NCI-H510A (cell line): ENCODE measurements around the gene DES.

Experiments
- DNase-seq: peaks from one replicate; lab custom pipeline; 2025; lab: John Stamatoyannopoulos, UW

DES gene

DNA sequence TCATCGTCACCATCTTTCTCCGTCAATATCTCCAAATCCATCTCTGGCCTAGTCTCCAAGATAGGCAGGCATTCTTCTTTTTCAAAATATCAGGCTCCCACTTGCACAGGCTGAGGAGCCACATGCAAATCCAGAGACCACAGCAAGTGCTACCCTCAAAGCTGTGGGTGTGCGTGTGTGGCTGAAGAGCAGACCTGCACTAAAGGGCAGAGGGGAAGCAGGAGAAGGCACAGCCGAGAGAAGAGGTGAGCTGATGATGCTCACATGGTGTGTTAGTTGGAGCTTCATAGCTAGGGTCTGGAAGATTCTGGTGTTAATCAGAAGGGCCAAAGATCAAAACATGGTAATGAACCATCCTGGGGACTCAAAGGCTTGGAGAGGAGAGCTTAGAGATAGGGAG is 20.3 kb downstream of the DES start:
- DNase-seq, result no peak

DNA sequence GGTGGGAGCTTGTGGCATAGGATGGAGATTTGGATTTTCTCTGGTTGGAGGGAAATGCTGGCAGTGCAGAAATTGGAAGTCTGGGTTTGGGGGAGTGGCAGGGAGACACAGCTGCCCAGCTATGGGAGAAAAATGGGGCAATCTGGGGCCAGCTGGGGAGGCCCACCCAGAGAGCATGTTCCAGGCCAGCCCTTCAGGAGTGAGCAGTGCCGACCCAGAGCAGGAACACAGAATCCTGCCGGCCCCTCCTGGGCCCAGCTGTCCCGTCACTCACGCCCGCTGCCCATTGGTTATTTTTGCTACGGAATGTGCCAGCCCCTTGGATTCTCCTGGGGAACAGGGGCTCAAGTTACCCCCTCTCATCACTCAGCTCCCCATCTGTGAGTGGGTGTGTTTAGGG is 21.3 kb downstream of the DES start:
- no peak for DNase-seq

DNA sequence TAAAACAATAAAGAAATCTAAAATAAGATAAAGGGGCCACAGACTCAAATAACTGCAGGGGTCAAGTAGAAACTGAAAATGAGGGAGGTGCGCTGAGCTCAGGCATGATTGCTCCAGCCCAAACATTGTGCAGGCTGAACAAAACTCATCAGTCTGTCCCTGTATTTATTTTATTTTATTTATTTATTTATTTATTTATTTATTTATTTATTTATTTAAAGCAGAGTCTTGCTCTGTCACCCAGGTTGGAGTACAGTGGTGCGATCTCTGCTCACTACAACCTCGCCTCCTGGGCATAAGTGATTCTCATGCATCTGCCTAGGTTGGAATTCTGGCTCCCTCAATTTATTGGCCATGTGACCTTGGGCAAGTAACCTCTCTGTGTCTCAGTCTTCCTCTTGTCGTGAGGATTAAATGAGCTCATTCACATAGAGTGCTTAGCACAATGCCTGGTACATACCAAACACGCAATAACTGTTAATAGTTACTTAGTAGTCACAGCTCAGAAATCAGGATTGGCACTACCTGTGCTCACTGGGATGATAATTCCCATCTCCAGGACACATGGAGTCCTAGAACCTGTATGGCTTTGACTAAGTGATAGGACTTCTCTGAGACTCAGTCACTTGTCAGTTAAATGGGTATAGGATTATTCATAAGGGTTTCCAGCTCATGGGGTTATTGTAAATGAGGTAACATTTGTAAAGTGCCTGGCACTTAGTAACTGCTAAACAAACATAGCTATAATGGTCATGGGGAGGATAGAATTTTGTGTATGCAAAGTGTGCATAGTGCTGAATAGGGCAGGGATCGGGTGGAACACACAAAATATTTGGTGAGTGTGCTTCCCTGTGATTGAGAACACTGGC is 22.4 kb downstream of the DES start:
- no peak for DNase-seq

DNA sequence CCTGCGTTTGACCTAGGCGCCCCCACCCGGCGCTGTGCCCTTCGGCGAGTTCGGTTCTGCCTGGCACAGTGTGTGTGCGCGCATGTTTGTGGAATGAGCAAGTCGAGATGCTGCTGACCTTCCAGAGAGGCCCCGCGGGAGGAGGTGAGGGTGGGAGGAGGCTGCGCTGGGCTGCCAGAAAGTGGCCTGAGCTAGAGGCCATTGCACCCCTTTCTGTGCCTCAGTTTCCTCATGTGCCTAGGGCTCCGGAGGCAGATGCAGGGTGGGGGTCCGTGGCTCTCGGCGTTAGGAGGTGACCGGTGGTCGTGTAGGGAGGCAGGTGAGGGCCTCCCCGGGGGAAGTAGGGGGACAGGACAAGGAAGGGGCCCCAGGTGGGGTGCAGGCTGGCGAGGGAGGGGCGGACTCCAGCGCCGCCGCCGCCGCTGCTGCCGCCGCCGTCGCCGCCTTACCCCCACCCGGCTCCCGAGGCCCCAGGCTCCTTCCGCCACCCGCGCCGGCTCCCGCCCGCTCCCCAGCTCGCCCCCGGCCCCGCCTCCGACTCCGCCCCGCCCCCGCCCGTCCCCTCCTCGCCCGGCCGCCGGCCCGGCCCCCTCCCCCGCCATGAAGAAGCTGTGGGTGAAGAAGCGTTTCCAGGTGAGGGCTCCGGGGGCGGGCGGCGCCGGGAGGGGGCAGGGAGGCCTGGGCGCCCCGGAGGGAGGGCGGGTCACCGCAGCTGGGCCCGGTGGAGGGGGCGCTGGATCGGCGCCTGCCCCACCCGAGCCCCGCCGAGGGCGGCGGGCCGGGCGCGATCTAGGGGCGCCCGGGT is 23.5 kb downstream of the DES start:
- peak; percentile 52 for DNase-seq

DNA sequence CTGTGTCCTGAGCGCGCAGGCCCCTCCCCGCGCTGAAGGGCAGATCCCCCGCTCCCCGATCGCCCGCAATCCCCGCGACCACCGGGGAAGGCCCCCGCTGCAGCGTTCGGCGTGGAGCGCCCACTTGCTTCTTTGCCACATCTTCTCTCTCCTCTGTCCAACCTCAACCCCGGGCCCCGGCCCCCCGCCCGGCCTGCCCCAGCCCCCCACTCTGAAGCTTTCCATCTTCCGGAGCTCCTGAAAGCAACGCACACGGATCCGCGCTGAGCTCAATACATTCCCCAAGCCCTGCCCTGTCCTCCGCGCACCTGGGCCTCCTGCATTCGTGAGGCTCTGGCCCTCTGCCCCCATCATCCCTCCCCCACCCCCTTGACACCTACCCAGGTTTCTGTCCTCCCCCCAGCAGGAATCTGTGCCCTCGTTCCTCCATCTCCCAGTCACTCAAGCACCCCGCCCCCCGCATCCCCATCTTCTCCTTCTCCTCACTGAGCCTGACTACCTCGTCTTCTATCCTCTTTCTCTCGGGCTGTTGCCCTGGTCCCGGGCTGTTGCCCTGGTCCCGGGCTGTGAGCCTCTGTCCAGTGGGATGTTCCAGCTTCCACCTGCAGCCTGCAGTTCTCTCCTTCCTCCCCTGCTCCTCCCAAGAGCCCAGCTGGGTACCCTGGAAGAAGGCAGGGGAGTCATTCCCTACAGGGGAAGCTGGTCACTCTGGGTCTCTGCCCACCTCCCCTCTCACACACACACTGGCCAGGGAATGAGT is 24.3 kb downstream of the DES start:
- no peak for DNase-seq

DNA sequence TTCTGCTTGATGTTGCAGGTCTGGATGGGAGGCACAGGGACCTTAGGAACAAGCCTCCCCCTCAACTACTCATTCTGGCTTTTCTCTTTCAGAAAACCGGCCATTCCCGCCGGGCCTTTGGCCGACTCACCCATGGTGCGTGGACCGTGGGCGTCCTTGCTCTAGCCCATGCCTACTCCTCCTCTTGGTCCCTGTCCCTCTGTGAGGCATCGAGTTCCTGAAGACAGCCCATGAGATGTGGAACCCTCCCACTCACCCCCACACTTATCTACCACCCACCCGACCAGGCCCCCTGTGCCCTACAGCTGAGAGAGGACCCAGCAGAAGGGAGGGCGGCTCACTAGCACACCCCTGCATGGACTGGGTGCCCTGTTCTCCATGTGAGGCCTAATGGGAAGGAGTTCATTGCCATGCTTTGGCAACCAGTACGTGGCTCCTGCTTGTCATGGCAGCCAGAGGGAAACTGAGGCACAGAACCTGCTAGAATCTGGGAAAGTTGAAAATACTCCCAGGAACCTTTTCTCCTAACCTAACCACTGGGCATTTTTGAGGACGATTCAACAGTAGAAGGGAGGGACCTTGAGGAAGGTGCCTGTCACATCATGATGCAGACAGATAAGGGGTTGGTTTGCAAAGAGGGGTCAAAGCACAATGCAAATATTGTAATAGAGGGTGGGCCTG is 25.0 kb downstream of the DES start:
- no peak for DNase-seq

DNA sequence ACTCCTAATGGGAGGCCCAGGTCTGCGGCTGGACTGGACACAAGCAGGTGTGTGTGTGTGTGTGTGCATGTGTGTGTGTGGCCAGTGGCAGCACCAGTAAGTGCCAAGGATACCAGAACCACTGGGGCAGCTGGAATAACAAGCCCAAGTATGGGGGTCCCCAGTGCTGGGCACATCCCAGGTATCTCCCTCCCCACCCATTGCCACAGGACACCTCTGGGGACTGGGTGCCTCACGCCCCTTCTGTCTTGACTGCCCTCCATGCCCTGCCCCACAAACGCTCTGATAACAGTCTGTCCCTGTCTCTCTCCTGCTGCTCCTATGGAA is 25.5 kb downstream of the DES start:
- no peak for DNase-seq

DNA sequence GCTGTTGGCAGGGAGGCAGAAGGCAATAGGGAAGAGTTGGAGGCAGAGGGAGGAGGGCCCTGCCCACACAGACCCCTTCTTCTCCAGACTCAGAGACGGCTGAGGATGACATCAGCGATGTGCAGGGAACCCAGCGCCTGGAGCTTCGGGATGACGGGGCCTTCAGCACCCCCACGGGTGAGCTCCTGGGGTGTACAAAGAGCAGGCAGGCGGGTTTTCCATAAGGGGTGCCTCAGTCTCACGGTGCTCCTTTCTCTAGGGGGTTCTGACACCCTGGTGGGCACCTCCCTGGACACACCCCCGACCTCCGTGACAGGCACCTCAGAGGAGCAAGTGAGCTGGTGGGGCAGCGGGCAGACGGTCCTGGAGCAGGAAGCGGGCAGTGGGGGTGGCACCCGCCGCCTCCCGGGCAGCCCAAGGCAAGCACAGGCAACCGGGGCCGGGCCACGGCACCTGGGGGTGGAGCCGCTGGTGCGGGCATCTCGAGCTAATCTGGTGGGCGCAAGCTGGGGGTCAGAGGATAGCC is 26.5 kb downstream of the DES start:
- DNase-seq, result no peak

DNA sequence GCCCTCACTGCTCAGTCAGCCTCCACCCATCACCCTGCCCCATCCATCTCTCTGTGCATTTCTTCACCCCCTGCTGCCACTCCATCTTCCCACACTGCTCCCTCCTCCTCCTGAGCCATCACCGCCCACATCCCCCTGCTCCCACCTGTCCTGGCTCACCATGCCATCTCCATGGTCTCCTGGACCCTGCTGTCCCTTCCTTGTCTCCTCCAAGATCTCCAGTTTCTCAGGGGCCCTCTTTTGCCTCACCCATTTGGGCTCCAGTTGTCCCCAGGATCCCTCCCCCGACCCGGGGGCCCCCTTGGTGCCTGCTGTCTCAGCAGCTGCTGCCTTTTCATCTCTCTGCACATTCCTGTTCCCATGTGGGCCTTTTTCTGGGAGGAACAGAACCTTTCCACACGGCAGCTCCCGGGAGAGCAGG is 27.1 kb downstream of the DES start:
- DNase-seq, result no peak

DNA sequence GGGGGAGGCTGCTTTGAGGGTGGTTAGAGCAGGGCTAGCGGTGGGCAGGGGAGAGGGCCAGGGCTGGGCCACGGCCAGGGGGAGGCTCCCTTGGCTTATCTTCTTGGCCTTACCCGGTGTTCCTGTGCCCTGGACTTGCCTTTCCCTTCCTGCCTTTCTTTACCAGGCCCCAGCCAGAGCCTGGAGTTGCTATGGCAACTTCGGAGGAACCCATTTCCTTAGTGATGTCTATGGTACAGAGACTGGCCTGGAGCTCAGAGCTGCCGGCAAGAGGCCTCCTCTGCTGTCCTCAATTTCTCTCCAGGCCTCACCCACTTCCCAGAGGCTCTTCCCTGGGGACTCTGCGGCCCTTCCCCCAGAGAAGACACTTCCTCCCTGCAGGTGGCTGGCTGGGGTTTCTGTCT is 27.9 kb downstream of the DES start:
- DNase-seq, result no peak

DNA sequence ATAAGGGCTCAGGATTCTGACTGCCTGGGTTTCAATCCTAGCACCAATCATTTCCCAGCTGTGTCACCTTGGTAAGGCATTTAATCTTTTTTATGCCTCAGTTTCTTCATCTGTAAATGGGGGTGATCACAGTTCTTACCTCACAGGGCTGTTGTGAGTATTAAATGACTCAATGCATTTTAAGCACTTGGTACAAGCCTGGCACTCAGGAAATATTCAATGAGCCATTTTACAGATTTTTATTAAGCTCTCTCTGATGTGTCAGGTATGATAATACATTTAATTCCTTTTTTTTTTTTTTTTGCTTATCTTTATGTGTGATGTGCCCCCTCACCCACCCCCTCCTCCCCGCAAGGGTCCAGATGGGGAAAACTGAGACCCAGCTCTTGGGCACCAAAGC is 28.5 kb downstream of the DES start:
- no peak for DNase-seq

DNA sequence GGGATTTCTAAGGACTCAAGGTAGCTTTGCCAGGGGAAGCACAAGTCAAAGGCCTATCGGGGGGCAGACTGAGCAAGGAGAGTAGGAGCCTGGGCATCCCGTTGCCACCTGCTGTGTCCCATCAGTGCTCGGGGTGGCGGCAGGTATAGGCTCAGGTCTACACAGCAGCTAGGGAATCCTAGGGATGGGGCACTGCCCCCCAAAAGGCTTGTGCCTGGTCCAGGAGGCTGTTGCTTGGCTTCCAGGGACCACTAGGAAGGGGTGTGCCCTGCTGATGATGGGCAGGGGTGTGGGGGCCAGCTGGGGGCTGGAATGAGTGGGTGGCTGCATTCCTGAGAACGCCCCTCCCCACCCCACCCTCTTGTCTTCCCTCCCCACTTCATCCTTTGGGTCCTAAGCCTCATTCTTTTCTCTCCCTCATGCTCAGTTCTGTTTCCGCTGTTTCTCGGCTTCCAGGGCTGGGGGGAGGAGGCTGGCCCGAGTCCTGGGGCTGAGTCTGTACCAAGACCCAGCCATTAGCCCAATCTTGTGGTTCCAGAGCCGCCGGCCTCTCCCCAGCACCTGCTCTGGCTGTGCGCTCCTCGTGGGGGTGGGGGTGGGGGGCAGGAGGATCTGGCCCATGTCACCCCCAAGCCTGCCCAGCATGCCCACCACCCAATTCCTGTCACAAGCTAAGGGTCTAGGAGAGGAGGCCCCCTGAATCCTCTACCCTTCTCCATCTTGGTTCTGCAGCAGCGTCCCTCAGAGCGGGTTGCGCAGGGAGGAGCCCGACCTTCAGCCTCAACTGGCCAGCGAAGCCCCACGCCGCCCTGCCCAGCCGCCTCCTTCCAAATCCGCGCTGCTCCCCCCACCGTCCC is 29.3 kb downstream of the DES start:
- DNase-seq, result no peak

DNA sequence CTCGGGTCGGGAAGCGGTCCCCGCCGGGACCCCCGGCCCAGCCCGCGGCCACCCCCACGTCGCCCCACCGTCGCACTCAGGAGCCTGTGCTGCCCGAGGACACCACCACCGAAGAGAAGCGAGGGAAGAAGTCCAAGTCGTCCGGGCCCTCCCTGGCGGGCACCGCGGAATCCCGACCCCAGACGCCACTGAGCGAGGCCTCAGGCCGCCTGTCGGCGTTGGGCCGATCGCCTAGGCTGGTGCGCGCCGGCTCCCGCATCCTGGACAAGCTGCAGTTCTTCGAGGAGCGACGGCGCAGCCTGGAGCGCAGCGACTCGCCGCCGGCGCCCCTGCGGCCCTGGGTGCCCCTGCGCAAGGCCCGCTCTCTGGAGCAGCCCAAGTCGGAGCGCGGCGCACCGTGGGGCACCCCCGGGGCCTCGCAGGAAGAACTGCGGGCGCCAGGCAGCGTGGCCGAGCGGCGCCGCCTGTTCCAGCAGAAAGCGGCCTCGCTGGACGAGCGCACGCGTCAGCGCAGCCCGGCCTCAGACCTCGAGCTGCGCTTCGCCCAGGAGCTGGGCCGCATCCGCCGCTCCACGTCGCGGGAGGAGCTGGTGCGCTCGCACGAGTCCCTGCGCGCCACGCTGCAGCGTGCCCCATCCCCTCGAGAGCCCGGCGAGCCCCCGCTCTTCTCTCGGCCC is 30.1 kb downstream of the DES start:
- no peak for DNase-seq

DNA sequence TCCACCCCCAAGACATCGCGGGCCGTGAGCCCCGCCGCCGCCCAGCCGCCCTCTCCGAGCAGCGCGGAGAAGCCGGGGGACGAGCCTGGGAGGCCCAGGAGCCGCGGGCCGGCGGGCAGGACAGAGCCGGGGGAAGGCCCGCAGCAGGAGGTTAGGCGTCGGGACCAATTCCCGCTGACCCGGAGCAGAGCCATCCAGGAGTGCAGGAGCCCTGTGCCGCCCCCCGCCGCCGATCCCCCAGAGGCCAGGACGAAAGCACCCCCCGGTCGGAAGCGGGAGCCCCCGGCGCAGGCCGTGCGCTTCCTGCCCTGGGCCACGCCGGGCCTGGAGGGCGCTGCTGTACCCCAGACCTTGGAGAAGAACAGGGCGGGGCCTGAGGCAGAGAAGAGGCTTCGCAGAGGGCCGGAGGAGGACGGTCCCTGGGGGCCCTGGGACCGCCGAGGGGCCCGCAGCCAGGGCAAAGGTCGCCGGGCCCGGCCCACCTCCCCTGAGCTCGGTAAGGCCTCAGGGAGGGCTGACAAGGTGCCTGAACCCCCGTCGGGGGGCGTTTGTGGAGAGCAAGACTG is 30.7 kb downstream of the DES start:
- DNase-seq, result no peak

DNA sequence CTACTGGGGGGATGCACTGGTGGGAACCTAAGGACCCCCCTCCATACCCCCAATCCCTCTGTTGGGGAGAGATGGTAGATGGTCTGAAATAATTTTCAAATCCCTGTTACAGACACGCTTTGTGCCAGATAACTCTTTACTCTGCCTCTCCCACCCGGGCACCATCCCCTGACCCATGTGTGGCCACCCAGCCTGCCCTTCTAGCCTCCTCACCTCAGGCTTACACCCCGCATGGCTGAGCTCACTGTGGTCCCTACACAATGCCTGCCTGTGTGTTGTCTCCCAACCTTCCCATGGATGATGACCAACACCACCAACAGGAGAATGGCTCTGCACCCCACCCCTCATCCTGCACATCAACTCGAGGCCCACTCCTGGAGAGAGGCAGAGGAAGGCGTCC is 31.4 kb downstream of the DES start:
- DNase-seq, result no peak

DNA sequence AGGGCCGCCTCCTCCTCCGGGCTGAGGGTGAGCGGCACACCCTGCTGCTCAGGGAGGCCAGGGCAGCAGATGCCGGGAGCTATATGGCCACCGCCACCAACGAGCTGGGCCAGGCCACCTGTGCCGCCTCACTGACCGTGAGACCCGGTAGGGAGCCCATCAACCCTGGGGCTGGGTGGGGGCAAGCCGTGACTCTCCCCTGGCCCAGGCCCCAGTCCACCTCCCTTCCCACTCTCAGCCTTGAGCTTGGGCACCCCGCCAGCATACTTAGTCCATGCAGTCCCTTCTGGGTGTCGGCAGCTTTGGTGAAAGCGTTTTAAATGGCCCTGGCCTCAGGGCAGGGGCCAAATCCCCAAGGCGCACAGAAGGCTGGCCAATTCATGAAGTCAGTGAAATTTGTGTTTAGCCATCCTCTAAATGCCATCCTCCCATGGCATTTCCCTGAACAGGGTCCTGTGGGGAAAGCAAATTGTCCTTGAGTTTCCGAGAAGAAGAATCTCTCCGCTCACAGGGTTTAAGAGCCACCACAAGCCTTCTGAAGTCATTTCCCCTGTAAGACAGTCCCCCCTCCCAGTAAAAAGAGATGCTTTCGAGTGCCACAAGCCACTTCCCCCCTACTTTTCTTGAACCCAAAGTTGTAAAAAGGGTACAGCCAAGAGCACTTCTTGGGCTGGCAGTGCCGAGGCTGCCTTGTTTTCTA is 33.6 kb downstream of the DES start:
- DNase-seq, result no peak

DNA sequence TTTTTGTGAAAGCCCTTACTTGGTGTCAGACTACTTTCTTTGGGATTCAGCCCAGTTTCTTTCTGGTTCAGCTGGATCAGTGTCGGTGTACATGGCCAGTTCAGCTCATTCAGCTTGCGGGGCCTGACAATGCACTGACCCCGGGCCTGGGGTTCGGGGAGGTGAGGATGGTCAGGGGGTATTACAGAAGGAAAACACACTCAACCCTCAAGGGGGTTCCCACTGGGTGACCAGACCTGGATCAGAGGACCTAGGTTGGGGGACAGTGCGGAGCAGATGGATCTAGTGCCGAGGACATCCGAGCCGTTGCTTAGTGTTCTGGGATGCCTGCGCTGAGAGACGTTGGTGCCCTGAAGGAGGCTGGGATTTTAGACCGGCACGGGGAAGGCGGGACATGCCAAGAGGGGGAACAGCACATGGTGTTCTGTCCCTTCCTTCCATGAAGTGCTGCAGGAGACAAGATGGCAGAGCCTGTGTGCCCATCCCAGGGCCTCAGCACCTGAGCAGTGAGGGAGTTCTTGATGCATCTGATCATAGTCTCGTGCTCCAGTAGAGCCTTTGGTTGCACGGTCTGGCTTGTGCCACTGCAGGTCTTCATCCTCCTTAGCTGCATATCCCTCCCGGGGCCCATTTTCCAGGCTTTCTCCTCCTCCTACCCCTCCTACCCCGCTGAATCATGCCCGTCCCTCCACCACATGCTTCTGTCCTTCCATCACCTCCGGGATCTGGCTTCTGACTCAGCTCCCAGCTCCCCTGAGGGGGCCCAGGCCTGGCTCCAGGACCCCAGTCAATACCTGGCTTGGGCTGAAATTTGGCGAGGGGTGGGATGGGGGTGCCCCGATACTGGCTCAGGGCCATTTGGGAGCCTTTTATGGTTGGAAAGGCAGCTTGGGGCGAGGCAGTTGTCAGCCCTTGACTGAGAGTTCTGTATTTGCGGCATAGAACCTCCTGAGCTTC is 34.5 kb downstream of the DES start:
- no peak for DNase-seq
